ENCODE measurements around the gene TMX1.

TMX1 gene

DNA sequence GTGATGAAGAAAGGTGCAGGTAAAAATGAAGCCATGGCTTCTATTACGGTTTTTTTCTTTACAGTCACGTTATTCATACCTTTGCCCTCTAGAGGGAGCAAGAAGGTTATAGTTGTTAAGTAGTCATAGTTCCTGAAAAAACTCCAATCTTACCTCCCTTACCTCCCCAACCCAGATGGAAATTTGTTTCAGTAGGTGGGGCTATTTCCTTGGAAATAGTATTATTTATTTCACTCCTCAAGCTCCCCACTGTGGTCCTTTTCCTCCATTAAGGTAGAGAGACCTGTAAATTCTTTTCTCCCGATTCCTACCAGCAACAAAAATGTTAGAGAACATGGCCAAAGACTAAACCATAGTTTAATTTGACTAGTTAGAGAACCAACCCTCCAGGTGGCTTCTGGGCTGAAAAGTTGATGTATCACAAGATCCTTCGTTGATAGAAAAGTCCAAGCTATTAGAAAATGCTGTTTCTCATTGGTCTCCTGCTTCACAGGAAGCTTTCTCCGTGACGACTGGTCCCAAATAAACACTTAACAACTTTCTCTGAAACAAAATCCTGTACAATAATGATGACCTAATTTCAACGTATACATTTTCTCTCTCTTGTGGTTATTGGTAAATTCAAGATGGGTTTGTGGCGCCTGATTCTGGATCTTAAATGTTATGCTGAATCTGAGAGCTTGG, 43.5 kb downstream of the TMX1 start:
- H3K27ac Mint-ChIP-seq (ENCODE audit: low read depth) = no peak overlapping the region
- no peaks in the 10 kb centered on the region for H3K9me3 Mint-ChIP-seq
- H3K4me1 Mint-ChIP-seq = peaks cover 5% of the 10 kb centered on the region
- H3K27me3 Mint-ChIP-seq = no peaks in the 10 kb centered on the region
- ATAC-seq (replicated peaks; ENCODE audit: extremely low read depth, poor library complexity, severe bottlenecking) (no peak), DNase-seq (ENCODE audit: low spot score in 2 of 2) (no peak)
- no peaks in the 10 kb centered on the region for H3K36me3 Mint-ChIP-seq (ENCODE audit: insufficient read depth)
- no peak overlapping the region for H3K4me3 Mint-ChIP-seq

DNA sequence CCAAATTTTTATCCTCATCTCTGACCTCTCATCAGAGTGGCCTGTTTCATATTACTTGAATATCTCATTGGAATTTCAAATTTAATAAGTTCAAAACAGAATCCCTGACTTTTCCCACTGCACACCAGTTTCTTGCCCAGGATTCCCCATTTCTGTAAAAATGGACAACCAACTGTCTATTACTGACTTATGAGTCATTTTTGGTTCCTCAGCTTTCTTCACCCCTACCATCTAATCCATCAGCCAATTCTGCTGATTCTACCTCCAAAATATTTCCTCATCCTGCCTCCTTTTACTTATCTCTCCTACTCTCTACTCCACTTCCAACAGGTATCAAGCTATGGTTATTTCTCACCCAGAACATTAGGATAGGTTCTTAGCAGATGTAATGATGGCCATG, 44.2 kb downstream of the TMX1 start:
- H3K36me3 Mint-ChIP-seq (ENCODE audit: insufficient read depth) = no peaks in the 10 kb centered on the region
- peaks cover 5% of the 10 kb centered on the region for H3K4me1 Mint-ChIP-seq
- ATAC-seq (replicated peaks; ENCODE audit: extremely low read depth, poor library complexity, severe bottlenecking) (no peak), DNase-seq (ENCODE audit: low spot score in 2 of 2) (no peak)
- no peaks in the 10 kb centered on the region for H3K9me3 Mint-ChIP-seq
- no peak overlapping the region for H3K4me3 Mint-ChIP-seq
- no peak overlapping the region for H3K27ac Mint-ChIP-seq (ENCODE audit: low read depth)
- H3K27me3 Mint-ChIP-seq = no peaks in the 10 kb centered on the region

DNA sequence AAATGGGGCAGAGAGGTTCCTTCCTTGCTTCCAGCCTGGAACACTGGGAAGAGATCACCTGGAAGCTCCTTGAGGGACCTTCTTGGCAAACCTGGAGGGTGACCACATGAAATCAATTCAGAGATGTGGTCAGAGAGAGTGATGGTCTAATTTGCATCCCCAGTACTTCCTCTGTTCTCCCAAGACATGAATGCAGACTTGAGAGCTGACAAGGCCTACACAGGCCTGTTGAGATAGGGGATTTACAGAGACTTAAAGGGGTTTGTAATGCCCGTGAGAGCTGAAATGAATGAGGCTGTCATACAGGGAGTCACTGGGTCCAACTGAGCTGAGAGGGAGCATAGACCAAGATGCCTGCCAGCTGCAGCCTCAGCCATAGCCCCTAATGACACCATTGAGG, 45.1 kb downstream of the TMX1 start:
- no peak for DNase-seq (ENCODE audit: low spot score in 2 of 2)
- ATAC-seq (replicated peaks; ENCODE audit: extremely low read depth, poor library complexity, severe bottlenecking) = no peak
- Mint-ChIP-seq H3K27ac (ENCODE audit: low read depth) (peak overlapping the region; percentile 14), H3K4me3 (no peak overlapping the region), H3K4me1 (peaks cover 5% of the 10 kb centered on the region), H3K36me3 (ENCODE audit: insufficient read depth) (no peaks in the 10 kb centered on the region), H3K9me3 (no peaks in the 10 kb centered on the region), H3K27me3 (no peaks in the 10 kb centered on the region)

DNA sequence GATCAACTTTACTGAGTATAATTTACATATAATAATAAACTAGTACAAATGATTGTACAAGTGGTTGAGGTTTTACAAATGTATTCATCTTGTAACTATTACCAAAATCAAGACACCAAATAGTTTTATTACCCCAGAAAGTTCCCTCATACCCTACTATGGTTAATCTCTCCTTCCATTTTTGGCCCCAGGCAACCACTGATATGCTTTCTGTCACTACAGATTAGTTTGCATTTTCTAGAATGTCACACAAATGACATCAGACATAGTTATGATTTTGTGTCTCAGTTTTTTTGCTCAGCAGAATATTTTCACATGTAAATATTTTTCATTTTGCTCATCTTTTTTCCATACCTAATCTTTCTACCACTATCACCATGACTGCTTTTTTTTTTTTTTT, 49.1 kb downstream of the TMX1 start:
- peaks cover 4% of the 10 kb centered on the region for H3K4me1 Mint-ChIP-seq
- DNase-seq (ENCODE audit: low spot score in 2 of 2) (no peak), ATAC-seq (replicated peaks; ENCODE audit: extremely low read depth, poor library complexity, severe bottlenecking) (no peak)
- H3K36me3 Mint-ChIP-seq (ENCODE audit: insufficient read depth) = no peaks in the 10 kb centered on the region
- H3K27ac Mint-ChIP-seq (ENCODE audit: low read depth) = no peak overlapping the region
- no peak overlapping the region for H3K4me3 Mint-ChIP-seq
- H3K9me3 Mint-ChIP-seq = no peaks in the 10 kb centered on the region
- no peaks in the 10 kb centered on the region for H3K27me3 Mint-ChIP-seq

DNA sequence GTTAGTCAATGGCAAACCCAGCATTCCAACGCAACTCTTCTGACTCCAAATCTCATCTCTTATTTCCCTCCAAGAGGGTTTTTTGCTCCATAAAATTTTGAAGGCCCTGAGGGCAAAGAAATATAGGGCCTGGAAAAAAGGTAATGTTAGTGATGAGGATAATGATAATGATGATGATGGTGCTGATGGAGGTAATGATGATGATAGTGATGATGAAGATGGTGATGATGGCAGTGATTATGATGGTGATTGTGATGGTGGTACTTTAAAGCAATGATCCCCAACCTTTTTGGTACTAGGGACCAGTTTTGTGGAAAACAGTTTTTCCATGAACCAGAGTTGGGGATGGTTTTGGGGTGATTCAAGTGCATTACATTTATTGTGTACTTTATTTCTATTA, 50.1 kb downstream of the TMX1 start:
- Mint-ChIP-seq H3K4me3 (no peak overlapping the region), H3K4me1 (no peaks in the 10 kb centered on the region), H3K27ac (ENCODE audit: low read depth) (no peak overlapping the region), H3K9me3 (no peaks in the 10 kb centered on the region), H3K27me3 (peaks cover 4% of the 10 kb centered on the region), H3K36me3 (ENCODE audit: insufficient read depth) (no peaks in the 10 kb centered on the region)
- DNase-seq (ENCODE audit: low spot score in 2 of 2) (no peak), ATAC-seq (replicated peaks; ENCODE audit: extremely low read depth, poor library complexity, severe bottlenecking) (no peak)

DNA sequence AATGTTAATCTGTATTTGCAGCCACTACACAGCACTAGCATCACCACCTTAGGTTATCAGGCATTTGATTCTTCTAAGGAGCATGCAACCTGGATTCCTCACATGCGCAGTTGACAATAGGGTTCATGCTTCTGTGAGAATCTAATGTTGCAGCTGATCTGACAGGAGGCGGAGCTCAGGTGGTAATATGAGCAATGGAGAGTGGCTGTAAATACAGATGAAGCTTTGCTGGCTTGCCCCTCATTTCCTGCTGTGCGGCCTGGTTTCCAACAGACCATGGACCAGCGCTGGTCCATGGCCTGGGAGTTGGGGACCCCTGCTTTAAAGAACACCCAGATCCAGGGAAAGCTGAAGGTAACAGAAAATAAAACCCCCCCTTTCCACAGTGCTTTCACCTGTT, 51.0 kb downstream of the TMX1 start:
- Mint-ChIP-seq H3K9me3 (no peaks in the 10 kb centered on the region), H3K27me3 (peaks cover 12% of the 10 kb centered on the region), H3K4me1 (no peaks in the 10 kb centered on the region), H3K36me3 (ENCODE audit: insufficient read depth) (no peaks in the 10 kb centered on the region), H3K27ac (ENCODE audit: low read depth) (no peak overlapping the region), H3K4me3 (no peak overlapping the region)
- ATAC-seq (replicated peaks; ENCODE audit: extremely low read depth, poor library complexity, severe bottlenecking) = no peak
- DNase-seq (ENCODE audit: low spot score in 2 of 2) = no peak

DNA sequence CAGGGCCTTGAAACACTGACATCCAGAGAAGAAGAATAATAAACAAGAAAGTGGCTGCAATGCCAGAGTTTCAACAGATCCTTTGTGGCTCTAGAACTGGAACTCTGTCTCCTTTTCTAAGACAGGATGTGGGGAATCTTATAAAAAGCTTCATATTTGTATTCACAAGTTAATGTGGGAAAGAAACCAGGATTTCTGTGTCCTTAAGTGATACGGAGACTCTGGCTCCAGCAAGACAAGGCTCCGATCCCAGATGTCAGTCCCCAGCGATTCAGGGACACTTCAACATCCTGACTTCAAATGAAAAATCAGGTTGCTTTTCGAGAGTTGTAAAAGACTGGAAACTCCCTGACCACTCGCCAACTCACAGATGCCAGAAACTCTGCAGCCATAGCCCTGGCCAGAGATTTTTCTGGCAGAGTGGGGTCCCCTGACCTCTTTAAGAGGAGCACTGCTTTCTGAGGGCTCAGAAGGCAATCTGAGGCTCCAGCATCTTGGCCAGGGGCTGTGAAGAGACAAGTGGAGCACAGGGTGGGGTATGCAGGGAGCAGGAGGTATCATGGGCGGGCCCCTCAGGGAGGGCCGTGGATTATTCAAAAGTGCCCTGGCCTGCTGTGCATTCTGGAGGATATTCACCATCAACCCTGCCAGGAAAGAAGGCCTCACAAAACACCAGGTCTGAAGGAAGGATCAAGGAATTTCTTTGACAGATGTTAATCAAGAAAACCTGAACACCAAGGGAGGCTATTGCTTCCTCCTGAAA, 53.3 kb downstream of the TMX1 start:
- H3K36me3 Mint-ChIP-seq (ENCODE audit: insufficient read depth) = no peaks in the 10 kb centered on the region
- no peak overlapping the region for H3K4me3 Mint-ChIP-seq
- H3K27me3 Mint-ChIP-seq = peaks cover 12% of the 10 kb centered on the region
- H3K27ac Mint-ChIP-seq (ENCODE audit: low read depth) = no peak overlapping the region
- no peaks in the 10 kb centered on the region for H3K9me3 Mint-ChIP-seq
- H3K4me1 Mint-ChIP-seq = no peaks in the 10 kb centered on the region
- DNase-seq (ENCODE audit: low spot score in 2 of 2) (no peak), ATAC-seq (replicated peaks; ENCODE audit: extremely low read depth, poor library complexity, severe bottlenecking) (no peak)

DNA sequence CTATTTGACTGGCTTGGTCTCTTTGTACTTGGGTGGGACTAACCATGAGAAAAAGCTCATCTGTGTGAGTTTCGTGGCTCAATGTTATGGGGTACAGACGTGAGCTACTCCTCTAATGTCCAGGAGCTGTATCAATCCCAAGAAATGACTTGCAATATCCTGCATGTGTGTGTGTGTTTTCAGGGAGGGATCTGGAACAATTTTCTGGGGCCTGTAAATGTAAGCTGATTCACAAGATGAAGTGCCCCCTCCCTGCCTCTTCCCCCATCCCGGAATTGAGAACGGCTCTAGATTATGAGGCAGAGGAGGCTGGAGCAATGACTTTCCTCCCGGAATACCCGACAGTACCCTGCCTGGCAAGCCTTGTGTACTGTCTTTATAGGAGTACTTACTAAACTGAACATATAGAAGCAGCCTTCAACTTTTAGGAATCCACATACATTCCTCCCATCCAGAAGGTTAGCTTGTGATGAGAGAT, 53.9 kb downstream of the TMX1 start:
- no peak overlapping the region for H3K4me3 Mint-ChIP-seq
- H3K27ac Mint-ChIP-seq (ENCODE audit: low read depth) = no peak overlapping the region
- H3K36me3 Mint-ChIP-seq (ENCODE audit: insufficient read depth) = no peaks in the 10 kb centered on the region
- DNase-seq (ENCODE audit: low spot score in 2 of 2) (no peak), ATAC-seq (replicated peaks; ENCODE audit: extremely low read depth, poor library complexity, severe bottlenecking) (no peak)
- H3K9me3 Mint-ChIP-seq = no peaks in the 10 kb centered on the region
- H3K4me1 Mint-ChIP-seq = no peaks in the 10 kb centered on the region
- H3K27me3 Mint-ChIP-seq = peaks cover 12% of the 10 kb centered on the region

DNA sequence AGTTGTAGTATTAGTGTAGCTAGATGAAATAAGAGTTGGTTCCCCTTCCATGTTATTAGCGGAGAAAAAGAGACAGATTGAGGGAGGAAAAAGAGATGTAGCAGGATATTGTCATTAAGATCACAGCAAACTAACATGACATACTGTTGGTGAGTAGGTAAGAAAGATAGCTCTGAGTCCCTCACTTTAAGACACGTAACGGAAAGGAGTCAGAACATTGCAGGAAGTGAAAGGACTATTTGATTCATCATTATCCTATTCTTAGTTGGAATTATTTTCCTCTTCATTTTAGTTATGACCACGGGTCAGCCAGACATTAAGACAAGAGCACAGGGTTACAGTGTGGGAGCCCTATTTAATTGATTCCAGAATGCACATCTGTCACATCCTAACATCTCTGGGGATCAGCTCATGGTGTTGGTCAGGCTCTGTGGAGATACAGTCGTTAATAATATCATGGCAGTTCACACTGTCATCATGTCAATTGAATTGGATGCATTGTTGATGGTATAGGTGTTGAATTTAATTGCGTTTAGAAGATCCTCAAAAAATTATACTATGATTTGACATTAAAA, 55.0 kb downstream of the TMX1 start:
- H3K9me3 Mint-ChIP-seq = no peaks in the 10 kb centered on the region
- no peak overlapping the region for H3K4me3 Mint-ChIP-seq
- H3K27me3 Mint-ChIP-seq = peaks cover 12% of the 10 kb centered on the region
- H3K27ac Mint-ChIP-seq (ENCODE audit: low read depth) = no peak overlapping the region
- no peaks in the 10 kb centered on the region for H3K36me3 Mint-ChIP-seq (ENCODE audit: insufficient read depth)
- no peak for ATAC-seq (replicated peaks; ENCODE audit: extremely low read depth, poor library complexity, severe bottlenecking)
- DNase-seq (ENCODE audit: low spot score in 2 of 2) = no peak
- H3K4me1 Mint-ChIP-seq = no peaks in the 10 kb centered on the region

DNA sequence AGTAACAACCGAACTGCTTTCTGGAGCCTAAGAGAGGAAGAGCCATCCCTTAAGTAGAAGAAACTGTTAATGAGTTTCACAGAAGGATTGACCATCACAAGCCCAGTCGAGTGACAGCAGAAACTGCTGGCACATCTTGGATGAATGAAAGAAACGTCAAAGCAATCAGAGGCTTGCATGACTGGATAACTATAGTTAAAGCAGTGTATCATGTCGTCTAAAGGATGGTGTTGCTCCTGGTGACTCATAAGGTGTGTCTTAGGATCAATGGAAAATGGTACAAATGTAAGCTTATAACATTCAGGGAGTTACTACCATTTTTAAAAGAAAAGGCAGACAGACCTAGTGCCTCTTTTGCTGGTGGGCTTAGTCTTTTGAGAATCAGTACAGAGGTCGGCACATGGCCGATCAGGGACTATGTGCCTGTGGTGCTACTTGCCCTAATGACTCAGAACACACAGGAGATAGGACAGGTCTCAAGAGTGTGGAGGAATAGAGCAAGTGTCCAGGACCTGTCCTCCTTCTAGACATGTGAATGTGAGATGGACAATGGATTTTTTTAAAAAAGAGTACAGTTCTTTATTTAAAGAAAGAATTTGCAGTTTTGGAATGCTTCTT, 55.7 kb downstream of the TMX1 start:
- ATAC-seq (replicated peaks; ENCODE audit: extremely low read depth, poor library complexity, severe bottlenecking) (no peak), DNase-seq (ENCODE audit: low spot score in 2 of 2) (no peak)
- Mint-ChIP-seq H3K27ac (ENCODE audit: low read depth) (no peak overlapping the region), H3K9me3 (no peaks in the 10 kb centered on the region), H3K4me1 (no peaks in the 10 kb centered on the region), H3K4me3 (no peak overlapping the region), H3K27me3 (peaks cover 12% of the 10 kb centered on the region), H3K36me3 (ENCODE audit: insufficient read depth) (no peaks in the 10 kb centered on the region)

DNA sequence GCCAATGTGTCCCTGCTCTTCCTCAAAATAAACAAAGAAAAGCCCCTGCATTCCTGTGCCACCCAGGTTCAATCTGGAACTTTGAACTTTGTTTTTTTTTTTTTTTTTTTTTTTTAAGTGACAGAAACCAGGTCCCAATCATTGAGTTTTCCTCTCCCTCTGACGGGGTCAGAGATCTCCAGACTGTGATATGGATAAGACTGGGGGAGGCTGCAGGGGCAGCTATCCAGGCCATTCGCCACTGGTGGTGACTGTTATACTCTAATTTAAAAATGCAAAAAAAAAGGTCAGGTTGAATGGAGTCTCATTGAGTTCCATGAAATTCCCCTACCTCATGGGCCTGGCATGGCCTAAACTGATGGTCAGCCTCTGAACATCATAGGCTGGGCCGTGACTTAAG, 57.0 kb downstream of the TMX1 start:
- Mint-ChIP-seq H3K9me3 (no peaks in the 10 kb centered on the region), H3K27ac (ENCODE audit: low read depth) (no peak overlapping the region), H3K36me3 (ENCODE audit: insufficient read depth) (no peaks in the 10 kb centered on the region), H3K4me1 (no peaks in the 10 kb centered on the region), H3K4me3 (no peak overlapping the region), H3K27me3 (peaks cover 12% of the 10 kb centered on the region)
- no peak for ATAC-seq (replicated peaks; ENCODE audit: extremely low read depth, poor library complexity, severe bottlenecking)
- DNase-seq (ENCODE audit: low spot score in 2 of 2) = no peak

DNA sequence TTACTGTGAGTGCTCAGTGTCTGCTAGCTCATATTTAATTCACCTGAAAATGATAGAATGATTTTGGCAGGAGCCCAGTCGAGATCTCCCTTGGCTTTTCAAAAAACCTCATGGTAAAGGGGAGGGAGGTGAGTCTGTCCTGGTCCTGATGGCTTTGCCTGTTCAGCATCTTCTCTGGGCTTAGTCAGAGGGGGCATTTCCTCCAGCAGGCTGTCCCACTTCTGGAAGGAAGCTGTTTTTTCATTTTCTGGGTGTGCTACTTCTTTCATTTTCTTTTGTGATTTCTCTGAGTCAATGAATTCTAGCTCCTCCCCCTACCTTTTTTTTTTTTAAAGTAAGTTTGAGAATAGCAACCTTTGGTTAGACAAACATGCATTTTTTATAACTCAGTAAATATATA, 58.8 kb downstream of the TMX1 start:
- DNase-seq (ENCODE audit: low spot score in 2 of 2) (no peak), ATAC-seq (replicated peaks; ENCODE audit: extremely low read depth, poor library complexity, severe bottlenecking) (no peak)
- H3K9me3 Mint-ChIP-seq = no peaks in the 10 kb centered on the region
- no peaks in the 10 kb centered on the region for H3K4me1 Mint-ChIP-seq
- peaks cover 1% of the 10 kb centered on the region for H3K36me3 Mint-ChIP-seq (ENCODE audit: insufficient read depth)
- no peak overlapping the region for H3K4me3 Mint-ChIP-seq
- H3K27me3 Mint-ChIP-seq = peaks cover 12% of the 10 kb centered on the region
- H3K27ac Mint-ChIP-seq (ENCODE audit: low read depth) = no peak overlapping the region

All from central memory CD8-positive, alpha-beta T cell (primary cell).